Suprapubic skin (tissue), 4 donors: ENCODE measurements around the gene KCNG1. TPM values are rescaled to one million over a fixed set of nuclear protein-coding genes. Genes with fewer than 3 reads are reported as not detected.

Source experiments
- DNase-seq, 2 donors: peaks; one replicate each; pipeline ENCODE4 v3.0.0-alpha.2; 2019; ENCODE audit warnings: low spot score in 2 of 2
- H3K27ac ChIP-seq: fragments of 200-600 bp; sonication (generic); one replicate; pipeline ENCODE4 v1.5.1; 2019
- H3K27me3 ChIP-seq: fragments of 200-600 bp; sonication (generic); one replicate; pipeline ENCODE4 v1.5.1; 2019
- H3K36me3 ChIP-seq: fragments of 200-600 bp; sonication (generic); one replicate; pipeline ENCODE4 v1.5.1; 2019
- H3K4me1 ChIP-seq: fragments of 200-600 bp; sonication (generic); one replicate; pipeline ENCODE4 v1.5.1; 2019
- H3K4me3 ChIP-seq: fragments of 200-600 bp; sonication (generic); one replicate; pipeline ENCODE4 v1.5.1; 2019; ENCODE audit warnings: mild to moderate bottlenecking
- H3K9me3 ChIP-seq: fragments of 200-600 bp; sonication (generic); one replicate; pipeline ENCODE4 v1.5.1; 2019
- EP300 ChIP-seq: sonication (generic); formaldehyde crosslinking; IDR thresholded peaks from one replicate; pipeline ENCODE4 v1.6.1; 2017; ENCODE audit warnings: antibody characterized with exemption
- POLR2A ChIP-seq, 2 donors: fragments of 450-650 bp; IDR thresholded peaks; one replicate each; pipeline ENCODE4 v1.6.1; 2017; ENCODE audit warnings: antibody characterized with exemption in 2 of 2, mild to moderate bottlenecking in 2 of 2, moderate library complexity in 2 of 2
- POLR2AphosphoS5 ChIP-seq, 3 donors: sonication (generic); formaldehyde crosslinking; IDR thresholded peaks; one replicate each; pipeline ENCODE4 v1.6.1; 2017; ENCODE audit warnings: antibody characterized with exemption in 3 of 3
- WGBS: methylation state at CpG from one replicate; pipeline ENCODE4 v1.1.5; 2018; 5-methylcytosine and 5-hydroxymethylcytosine counted together
- total RNA-seq, 4 donors: library from RNA; depleted of rRNA; stranded (reverse); fragments of >200 nt; gene quantifications; one replicate each; pipeline ENCODE4 v1.1.0, GENCODE V29; 2016
- TF ChIP-seq, protein P1 (sequence below), 2 donors: fragments of 200-600 bp in 1 of 2; fragments of 450-650 bp in 1 of 2; sonication (generic) in 1 of 2; IDR thresholded peaks; one replicate each; pipeline ENCODE4 v1.5.1; 2016 to 2019; ENCODE audit warnings: antibody characterized with exemption in 2 of 2, mild to moderate bottlenecking in 1 of 2, moderate library complexity in 1 of 2

KCNG1 gene
- total RNA-seq, 4 donors from 2014 or later: 0.26 to 1.2 (median 1.0) TPM

DNA sequence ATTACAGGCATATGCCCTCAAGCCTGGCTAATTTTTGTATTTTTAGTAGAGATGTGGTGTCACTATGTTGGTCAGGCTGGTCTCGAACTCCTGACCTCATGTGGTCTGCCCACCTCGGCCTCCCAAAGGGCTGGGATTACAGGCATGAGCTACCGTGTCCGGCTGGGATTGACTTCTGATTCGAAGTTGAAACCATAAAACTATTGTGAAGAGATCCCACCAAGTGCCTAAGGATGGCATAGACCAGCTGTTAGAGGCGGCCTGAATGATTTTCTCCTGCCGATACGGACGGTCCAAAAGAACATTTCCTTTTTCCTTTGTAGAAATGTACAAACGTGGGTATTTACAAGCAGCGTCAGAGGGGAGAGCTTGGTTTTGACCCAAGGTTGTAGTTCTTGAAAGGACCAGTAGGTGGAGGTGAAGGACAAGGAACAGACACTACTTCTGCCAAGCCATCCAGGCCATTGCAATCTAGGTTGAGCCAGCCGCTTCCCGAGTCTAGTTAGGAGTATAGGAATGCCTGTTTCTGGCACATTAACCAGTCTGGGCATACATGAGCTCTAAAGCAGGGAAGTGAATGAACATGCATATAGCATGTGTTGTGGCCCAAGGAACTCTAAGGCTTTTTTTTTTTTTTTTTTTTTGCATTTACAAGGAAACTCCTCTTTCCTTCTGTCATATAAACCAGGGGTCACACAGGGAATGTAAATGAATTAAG is 35.3 kb downstream of the KCNG1 start:
- no peak overlapping the region for H3K4me3 ChIP-seq
- no peak overlapping the region for H3K27ac ChIP-seq
- DNase-seq: peak in 1 of 2 donors; percentile 71
- H3K27me3 ChIP-seq: peaks cover 5% of the 10 kb centered on the region
- H3K9me3 ChIP-seq: no peaks in the 10 kb centered on the region
- no peaks in the 10 kb centered on the region for H3K36me3 ChIP-seq
- WGBS: 10% methylated on average over 13 of the region's 13 CpGs
- TF ChIP-seq EP300: no peak
- TF ChIP-seq, protein P1, sequence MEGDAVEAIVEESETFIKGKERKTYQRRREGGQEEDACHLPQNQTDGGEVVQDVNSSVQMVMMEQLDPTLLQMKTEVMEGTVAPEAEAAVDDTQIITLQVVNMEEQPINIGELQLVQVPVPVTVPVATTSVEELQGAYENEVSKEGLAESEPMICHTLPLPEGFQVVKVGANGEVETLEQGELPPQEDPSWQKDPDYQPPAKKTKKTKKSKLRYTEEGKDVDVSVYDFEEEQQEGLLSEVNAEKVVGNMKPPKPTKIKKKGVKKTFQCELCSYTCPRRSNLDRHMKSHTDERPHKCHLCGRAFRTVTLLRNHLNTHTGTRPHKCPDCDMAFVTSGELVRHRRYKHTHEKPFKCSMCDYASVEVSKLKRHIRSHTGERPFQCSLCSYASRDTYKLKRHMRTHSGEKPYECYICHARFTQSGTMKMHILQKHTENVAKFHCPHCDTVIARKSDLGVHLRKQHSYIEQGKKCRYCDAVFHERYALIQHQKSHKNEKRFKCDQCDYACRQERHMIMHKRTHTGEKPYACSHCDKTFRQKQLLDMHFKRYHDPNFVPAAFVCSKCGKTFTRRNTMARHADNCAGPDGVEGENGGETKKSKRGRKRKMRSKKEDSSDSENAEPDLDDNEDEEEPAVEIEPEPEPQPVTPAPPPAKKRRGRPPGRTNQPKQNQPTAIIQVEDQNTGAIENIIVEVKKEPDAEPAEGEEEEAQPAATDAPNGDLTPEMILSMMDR (IDR thresholded peaks at IDR 0.05): peak; percentile 81 to 86
- H3K4me1 ChIP-seq: peaks cover under 1% of the 10 kb centered on the region

GRCh38 chr20:50983321-50983720 is 39.6 kb downstream of the KCNG1 start:
- Histone ChIP-seq H3K9me3 (no peaks in the 10 kb centered on the region), H3K4me3 (no peak overlapping the region), H3K36me3 (no peaks in the 10 kb centered on the region), H3K4me1 (peaks cover 19% of the 10 kb centered on the region), H3K27me3 (peaks cover 13% of the 10 kb centered on the region), H3K27ac (no peak overlapping the region)
- TF ChIP-seq, protein P1 (IDR thresholded peaks at IDR 0.05): no peak
- TF ChIP-seq POLR2A (IDR thresholded peaks at IDR 0.05) (no peak), EP300 (no peak), POLR2AphosphoS5 (IDR thresholded peaks at IDR 0.05) (no peak)
- DNase-seq: no peak
- WGBS: 51% methylated on average over 2 of the region's 2 CpGs

- peaks cover 19% of the 10 kb centered on the region for H3K4me1 ChIP-seq
- no peak overlapping the region for H3K4me3 ChIP-seq
- DNase-seq: peak in 1 of 2 donors; percentile 86
- no peak for TF ChIP-seq EP300
- TF ChIP-seq POLR2A (IDR thresholded peaks at IDR 0.05): no peak
- TF ChIP-seq, protein P1 (IDR thresholded peaks at IDR 0.05): no peak
- no peak for TF ChIP-seq POLR2AphosphoS5 (IDR thresholded peaks at IDR 0.05)
- peaks cover 13% of the 10 kb centered on the region for H3K27me3 ChIP-seq
- no peak overlapping the region for H3K27ac ChIP-seq
- 14% methylated on average over 4 of the region's 4 CpGs for WGBS
- H3K36me3 ChIP-seq: no peaks in the 10 kb centered on the region
- no peaks in the 10 kb centered on the region for H3K9me3 ChIP-seq
Observed at GRCh38 chr20:50982363-50982762, 40.5 kb downstream of the KCNG1 start.

DNA sequence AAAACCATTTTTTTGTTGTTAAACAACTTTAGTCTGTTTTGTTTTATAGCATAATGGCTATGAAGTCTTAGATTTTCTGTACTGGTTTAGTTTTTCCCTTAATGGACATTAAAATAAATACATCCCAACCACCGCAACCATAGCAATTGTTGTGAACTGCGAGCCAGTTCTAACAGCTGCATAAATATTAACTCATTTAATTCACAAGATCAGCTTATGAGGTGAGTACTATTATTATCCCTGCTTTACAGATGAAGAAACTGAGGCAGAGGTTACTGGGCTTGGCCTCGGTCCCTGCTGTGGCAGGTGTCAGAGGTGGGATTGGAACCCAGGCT is 41.2 kb downstream of the KCNG1 start:
- DNase-seq: no peak
- Histone ChIP-seq H3K4me3 (no peak overlapping the region), H3K36me3 (no peaks in the 10 kb centered on the region), H3K4me1 (peaks cover 19% of the 10 kb centered on the region), H3K9me3 (no peaks in the 10 kb centered on the region), H3K27me3 (peaks cover 13% of the 10 kb centered on the region), H3K27ac (no peak overlapping the region)
- no peak for TF ChIP-seq POLR2AphosphoS5 (IDR thresholded peaks at IDR 0.05)
- TF ChIP-seq, protein P1 (IDR thresholded peaks at IDR 0.05): no peak
- TF ChIP-seq POLR2A (IDR thresholded peaks at IDR 0.05): no peak
- TF ChIP-seq EP300: no peak
- 61% methylated on average over 3 of the region's 3 CpGs for WGBS

DNA sequence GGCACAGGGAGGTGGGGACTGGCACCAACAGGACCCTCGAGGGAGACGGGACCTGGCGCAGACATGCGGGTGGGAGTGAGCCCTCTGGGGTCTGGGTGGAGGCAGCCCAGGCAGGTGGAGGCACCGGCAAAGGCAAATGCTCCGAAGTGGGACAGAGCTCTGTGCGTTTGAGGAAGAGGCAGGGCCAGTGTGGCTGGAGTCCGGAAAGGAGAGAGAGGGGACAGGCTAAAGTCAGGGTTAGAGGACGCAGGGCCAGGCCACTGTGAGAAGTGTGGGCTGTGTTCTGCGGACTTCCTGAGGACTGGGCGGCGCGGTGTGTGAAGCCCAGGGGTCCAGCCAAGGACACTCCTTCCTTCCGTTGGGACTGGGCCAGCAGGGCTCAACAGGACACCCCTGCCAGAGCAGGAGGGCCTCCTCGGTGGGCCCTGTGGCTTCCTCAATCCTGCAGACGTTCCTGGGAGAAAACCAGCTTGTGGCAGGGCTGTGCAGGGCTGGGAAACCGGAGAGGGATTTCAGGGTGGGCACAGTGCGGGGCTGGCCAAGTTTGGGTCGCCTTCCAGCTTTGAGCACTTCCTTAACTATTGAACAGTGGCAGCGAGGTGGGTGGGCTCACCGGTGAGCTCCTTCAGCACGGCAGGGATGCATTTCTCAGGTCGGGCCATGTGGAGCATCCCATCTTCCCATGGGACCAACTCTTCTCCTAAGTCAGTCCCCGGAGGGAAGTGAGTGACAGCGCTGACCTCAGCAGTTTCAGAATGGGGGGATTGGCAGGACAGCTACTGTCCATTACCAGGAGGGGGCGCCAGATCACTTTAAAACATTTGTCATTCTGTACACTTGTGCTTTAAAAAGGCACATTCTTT is 41.8 kb downstream of the KCNG1 start:
- H3K4me3 ChIP-seq: no peak overlapping the region
- TF ChIP-seq, protein P1 (IDR thresholded peaks at IDR 0.05): peak; percentile 28 to 71
- no peak for TF ChIP-seq POLR2AphosphoS5 (IDR thresholded peaks at IDR 0.05)
- no peak for TF ChIP-seq EP300
- H3K27me3 ChIP-seq: peaks cover 14% of the 10 kb centered on the region
- H3K27ac ChIP-seq: peak overlapping the region; percentile 35
- H3K4me1 ChIP-seq: peaks cover 19% of the 10 kb centered on the region
- H3K36me3 ChIP-seq: no peaks in the 10 kb centered on the region
- DNase-seq: no peak
- 57% methylated on average over 23 of the region's 26 CpGs for WGBS
- no peaks in the 10 kb centered on the region for H3K9me3 ChIP-seq
